Measurements from ENCODE around the gene AURKAIP1.

The AURKAIP1 gene

DNA sequence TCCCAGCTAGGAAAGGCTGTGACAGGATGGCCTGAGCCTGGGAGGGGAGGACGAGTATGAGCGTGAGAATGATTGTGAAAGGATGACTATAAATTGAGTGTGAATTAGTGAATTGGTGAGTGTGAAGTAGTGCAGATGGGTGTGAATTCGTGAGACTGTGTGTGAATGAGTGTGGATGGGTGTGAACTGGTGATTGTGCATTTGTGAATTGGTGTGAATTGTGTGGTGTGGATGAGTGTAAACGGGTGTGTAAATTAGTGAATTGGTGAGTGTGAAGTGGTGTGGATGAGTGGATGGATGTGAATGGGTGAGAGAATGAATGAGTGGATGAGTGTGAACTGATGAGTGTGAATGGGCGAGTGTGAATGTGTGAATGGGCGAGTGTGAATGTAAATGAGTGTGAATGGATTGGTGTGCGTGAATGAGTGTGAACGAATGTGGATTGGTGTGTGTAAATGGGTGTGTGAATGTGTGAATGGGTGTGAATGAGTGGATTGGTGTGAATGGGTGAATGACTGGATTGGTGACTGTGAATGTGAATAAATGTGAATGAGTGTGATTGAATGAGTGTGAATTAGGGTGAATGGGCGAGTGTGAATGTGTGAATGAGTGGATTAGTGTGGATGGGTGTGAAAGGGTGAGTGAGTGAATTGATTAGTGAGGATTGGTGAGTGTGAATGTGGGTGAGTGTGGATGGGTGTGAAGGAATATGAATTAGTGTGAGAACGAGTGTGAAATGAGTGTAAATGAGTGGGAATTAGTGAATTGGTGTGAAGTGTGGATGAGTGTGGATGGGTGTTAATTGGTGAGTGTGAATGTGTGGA, 8.9 kb downstream of the AURKAIP1 start:
- in situ Hi-C loops (cut with MboI; ENCODE audit: low sequenced_read_pairs, unreplicated experiment), result no loop called here
- no peak for TF ChIP-seq CTCF (IDR thresholded peaks at IDR 0.05; ENCODE audit: borderline replicate concordance, control extremely low read depth, extremely low read depth, insufficient read depth, missing control alignments)

DNA sequence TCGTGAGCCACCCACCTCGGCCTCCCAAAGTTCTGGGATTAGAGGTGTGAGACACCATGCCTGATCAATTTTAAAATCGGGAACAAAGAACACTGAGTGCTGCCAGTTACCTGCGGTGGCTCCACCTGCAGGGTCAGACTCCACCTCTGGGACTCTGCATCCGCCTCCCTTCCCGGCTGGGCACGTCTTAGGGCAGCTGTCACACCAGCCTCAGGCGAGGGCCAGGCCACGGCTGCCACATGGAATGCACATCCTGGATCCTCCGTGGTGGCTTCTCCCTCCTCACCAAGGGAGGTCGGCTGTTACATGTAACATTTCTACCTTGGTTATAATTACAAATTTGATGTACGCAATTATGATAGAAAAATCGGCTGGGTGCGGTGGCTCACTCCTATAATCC, 10.7 kb downstream of the AURKAIP1 start:
- no peak for DNase-seq (ENCODE audit: low spot score)
- no peak for TF ChIP-seq CTCF (IDR thresholded peaks at IDR 0.05; ENCODE audit: borderline replicate concordance, control extremely low read depth, extremely low read depth, insufficient read depth, missing control alignments)
- in situ Hi-C loops (cut with MboI; ENCODE audit: low sequenced_read_pairs, unreplicated experiment), result no loop called here

More for the DNA sequence above, 8.9 kb downstream of the AURKAIP1 start:
- DNase-seq (ENCODE audit: low spot score), result no peak

DNA sequence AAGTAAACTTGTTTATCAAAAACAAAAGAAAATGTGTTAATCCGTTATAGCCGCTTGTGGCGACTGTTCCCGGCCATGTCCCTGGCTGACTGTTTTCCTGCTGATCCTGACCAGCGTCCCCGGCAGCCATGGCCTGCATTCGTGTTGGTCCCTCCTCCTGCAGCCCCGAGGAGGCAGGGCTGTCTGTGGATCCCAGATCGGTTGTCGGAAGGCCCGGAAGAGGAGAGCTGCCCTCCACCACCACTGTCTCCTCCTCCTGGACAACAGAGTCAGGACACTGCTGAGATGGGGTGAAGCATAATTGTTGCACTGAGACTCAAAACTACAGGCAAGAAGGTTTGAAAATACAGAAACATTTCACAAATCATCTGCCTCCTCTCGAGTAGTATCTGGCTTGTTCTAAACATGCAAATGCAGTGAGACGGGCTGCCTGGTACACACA, 13.0 kb downstream of the AURKAIP1 start:
- no peak for DNase-seq (ENCODE audit: low spot score)
- no peak for TF ChIP-seq CTCF (IDR thresholded peaks at IDR 0.05; ENCODE audit: borderline replicate concordance, control extremely low read depth, extremely low read depth, insufficient read depth, missing control alignments)
- in situ Hi-C loops (cut with MboI; ENCODE audit: low sequenced_read_pairs, unreplicated experiment), result no loop called here

DNA sequence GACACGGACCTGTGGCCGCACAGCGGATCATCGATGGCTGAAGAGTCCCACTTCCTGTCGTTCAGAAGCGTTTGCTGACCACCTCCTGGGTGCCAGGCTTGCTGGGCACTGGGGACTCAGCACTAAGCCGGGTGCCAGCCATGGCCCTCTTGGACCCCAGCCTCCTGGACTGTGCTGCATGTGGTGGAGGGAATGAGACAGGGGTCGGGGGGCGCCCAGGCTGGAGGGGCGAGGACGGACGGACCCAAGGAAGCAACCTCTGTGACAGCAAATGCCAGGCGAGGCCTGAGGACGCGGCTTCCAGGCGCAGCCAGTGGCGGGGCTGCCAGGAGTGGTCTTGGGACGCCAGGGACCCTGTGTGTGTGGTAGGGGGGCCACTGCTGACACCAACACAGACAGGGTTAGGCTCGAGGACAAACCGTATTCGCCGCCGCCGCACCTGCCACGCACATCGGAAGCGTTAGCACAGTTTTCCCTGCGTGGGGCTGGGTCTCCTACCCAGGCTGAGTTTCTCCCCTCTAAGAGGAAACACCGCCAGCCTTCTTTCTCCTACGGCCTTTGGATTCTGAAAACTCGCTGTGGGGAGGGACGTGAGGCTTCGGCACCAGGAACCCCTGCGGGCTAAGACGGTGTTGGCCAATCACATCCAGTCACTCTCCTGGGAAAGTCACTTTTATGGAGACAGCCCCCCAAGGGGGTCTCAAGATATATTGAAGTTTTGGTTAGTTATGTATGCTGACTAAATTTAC, 13.6 kb downstream of the AURKAIP1 start:
- TF ChIP-seq CTCF (IDR thresholded peaks at IDR 0.05; ENCODE audit: borderline replicate concordance, control extremely low read depth, extremely low read depth, insufficient read depth, missing control alignments), result no peak
- in situ Hi-C loops (cut with MboI; ENCODE audit: low sequenced_read_pairs, unreplicated experiment), result no loop called here
- DNase-seq (ENCODE audit: low spot score), result no peak

DNA sequence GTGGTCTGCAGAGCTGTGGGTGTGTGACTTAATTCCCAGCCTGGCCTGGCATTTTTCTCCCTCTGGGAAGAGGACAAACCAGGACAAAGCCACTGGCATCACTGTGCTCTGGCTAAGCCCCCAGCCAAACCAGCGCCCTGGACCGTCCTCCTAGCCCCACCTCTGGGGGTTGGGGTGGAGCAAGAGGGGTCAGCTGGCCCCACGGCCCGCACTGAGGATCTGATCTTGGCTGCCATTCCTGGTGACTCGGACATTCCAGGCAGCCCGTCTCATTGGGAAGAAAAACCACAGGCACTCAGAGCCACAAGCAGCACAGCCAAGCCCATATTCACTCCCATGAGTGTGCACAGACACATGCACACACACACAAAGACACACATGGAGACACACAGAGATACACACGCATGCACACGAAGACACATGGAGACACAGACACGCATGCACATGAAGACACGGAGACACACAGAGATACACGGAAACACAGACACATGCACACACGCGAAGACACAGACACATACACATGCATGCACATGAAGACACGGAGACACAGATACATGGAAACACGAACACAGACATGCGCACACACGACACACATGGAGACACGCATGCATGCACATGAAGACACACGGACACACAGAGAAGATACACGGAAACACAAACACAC, 14.4 kb downstream of the AURKAIP1 start:
- DNase-seq (ENCODE audit: low spot score), result no peak
- TF ChIP-seq CTCF (IDR thresholded peaks at IDR 0.05; ENCODE audit: borderline replicate concordance, control extremely low read depth, extremely low read depth, insufficient read depth, missing control alignments), result no peak
- in situ Hi-C loops (cut with MboI; ENCODE audit: low sequenced_read_pairs, unreplicated experiment), result no loop called here

DNA sequence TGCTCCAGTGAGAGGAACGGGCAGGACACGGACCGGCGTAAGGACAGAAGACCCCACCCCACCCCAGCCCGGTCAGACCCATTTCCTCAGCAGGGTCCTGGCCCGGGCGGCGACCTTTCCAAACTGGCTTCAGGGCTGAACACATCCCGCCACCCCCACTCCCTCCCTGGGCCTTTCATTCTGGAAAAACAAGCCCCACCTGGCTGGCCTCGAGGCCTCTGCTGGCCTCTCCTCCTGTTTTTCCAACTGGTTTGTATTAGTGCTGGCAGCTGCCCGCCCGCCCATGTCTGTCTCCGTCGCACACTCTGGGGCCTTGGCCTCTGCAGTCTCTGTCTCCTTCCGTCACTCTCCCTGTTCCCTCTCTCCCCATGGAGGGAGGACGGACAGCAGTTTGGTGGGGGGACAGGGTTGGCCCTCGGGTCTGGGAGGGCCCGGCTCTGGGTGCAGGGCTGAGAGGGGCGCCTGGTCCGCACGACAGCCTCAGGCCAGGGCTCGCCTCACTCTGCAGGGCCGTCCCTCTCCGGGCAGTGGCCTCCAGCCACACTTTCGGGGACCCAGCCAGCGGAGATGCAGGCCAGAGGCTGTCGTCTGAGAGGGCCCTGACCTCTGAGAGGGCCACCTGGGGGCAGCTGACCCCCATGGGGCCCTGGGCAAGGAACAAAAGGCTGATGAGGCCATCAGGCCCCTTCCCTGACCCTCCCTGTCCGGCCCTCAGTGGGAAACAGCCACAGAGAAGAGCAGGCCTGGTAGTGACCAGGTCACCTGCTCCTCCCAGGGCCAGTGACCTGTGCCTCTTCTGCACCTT, 15.1 kb downstream of the AURKAIP1 start:
- in situ Hi-C loops (cut with MboI; ENCODE audit: low sequenced_read_pairs, unreplicated experiment), result no loop called here
- DNase-seq (ENCODE audit: low spot score), result no peak
- TF ChIP-seq CTCF (IDR thresholded peaks at IDR 0.05; ENCODE audit: borderline replicate concordance, control extremely low read depth, extremely low read depth, insufficient read depth, missing control alignments), result no peak
